Progenitor cell of endocrine pancreas (in vitro differentiated cells): Measurements from ENCODE around the gene GDPGP1. TPM values are rescaled to one million over a fixed set of nuclear protein-coding genes. Genes with fewer than 3 reads are reported as not detected.

Experiments
- DNase-seq: peaks from one replicate; pipeline ENCODE4 v3.0.0; 2021; ENCODE audit warnings: low spot score; ENCODE audit not compliant: unreplicated experiment
- H3K27ac Mint-ChIP-seq: 2 replicates; pipeline ENCODE4 v1.8.0; 2021; ENCODE audit warnings: mild to moderate bottlenecking, moderate library complexity, mixed read lengths
- H3K27me3 Mint-ChIP-seq: 2 replicates; pipeline ENCODE4 v1.8.0; 2021; ENCODE audit warnings: mixed read lengths
- H3K36me3 Mint-ChIP-seq: 2 replicates; pipeline ENCODE4 v1.8.0; 2022; ENCODE audit warnings: mixed read lengths; ENCODE audit not compliant: insufficient read depth
- H3K4me1 Mint-ChIP-seq: 2 replicates; pipeline ENCODE4 v1.8.0; 2021; ENCODE audit warnings: low read depth, mixed read lengths
- H3K4me3 Mint-ChIP-seq: 2 replicates; pipeline ENCODE4 v1.8.0; 2021; ENCODE audit warnings: low read depth, mild to moderate bottlenecking, moderate library complexity, mixed read lengths
- H3K9me3 Mint-ChIP-seq: 2 replicates; pipeline ENCODE4 v1.8.0; 2021; ENCODE audit warnings: low read depth, mixed read lengths
- total RNA-seq: library from RNA; stranded (reverse); gene quantifications from 2 replicates; pipeline ENCODE4 v1.2.1, GENCODE V29; 2021
- TF ChIP-seq, protein P1 (sequence below): fragments of 200-600 bp; sonication (generic); IDR thresholded peaks from one replicate; pipeline ENCODE4 v1.5.0; 2021; ENCODE audit warnings: antibody characterized with exemption, mild to moderate bottlenecking; ENCODE audit not compliant: unreplicated experiment

Gene GDPGP1
- total RNA-seq, 1 donor from 2014 or later = 7.8 TPM

DNA sequence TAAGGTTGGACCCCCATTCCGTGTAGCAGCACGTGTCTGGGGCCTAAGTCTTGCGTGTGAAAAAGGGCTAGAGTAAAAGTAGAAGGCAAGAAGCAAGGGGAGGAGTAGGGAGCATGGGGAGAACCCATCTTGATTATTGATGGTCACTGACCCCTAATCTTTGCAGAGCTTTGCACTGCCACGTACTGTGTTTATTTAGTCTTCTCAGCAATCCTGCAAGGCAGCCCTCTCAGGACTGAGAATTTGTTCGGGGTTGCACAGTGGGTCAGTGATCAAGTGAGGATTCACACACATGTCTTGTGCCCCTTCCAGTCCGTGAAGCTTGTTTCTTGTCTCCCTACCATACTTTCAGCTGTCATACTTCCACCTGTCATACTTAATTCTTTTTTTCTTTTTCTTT is 25.7 kb upstream of the GDPGP1 start:
- no peak for DNase-seq
- Mint-ChIP-seq H3K4me3 (no peak overlapping the region), H3K36me3 (no peaks in the 10 kb centered on the region), H3K9me3 (no peaks in the 10 kb centered on the region), H3K27ac (no peak overlapping the region), H3K4me1 (peaks cover 10% of the 10 kb centered on the region), H3K27me3 (no peaks in the 10 kb centered on the region)
- TF ChIP-seq, protein P1, sequence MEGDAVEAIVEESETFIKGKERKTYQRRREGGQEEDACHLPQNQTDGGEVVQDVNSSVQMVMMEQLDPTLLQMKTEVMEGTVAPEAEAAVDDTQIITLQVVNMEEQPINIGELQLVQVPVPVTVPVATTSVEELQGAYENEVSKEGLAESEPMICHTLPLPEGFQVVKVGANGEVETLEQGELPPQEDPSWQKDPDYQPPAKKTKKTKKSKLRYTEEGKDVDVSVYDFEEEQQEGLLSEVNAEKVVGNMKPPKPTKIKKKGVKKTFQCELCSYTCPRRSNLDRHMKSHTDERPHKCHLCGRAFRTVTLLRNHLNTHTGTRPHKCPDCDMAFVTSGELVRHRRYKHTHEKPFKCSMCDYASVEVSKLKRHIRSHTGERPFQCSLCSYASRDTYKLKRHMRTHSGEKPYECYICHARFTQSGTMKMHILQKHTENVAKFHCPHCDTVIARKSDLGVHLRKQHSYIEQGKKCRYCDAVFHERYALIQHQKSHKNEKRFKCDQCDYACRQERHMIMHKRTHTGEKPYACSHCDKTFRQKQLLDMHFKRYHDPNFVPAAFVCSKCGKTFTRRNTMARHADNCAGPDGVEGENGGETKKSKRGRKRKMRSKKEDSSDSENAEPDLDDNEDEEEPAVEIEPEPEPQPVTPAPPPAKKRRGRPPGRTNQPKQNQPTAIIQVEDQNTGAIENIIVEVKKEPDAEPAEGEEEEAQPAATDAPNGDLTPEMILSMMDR = no peak

DNA sequence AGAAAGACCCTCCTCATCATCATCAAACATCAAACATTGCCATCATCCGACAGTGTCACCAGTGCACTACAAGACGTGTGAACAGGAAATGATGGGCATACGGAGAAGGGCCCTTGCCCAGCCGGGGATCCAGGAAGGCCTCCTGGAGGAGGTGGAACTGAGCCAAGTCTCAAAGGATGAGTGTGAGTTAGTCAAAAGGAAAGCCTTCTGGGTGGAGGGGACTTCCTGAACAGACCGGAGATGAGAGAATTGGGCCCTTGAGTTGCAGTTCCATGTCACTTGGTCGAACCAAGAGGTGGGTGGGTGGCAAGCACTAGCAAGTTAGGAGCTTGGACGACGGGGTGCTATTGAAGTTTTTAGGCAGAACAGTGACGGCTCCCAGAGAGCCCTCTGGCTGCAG is 24.4 kb upstream of the GDPGP1 start:
- H3K4me1 Mint-ChIP-seq = peaks cover 13% of the 10 kb centered on the region
- H3K36me3 Mint-ChIP-seq = no peaks in the 10 kb centered on the region
- H3K4me3 Mint-ChIP-seq = no peak overlapping the region
- H3K27me3 Mint-ChIP-seq = no peaks in the 10 kb centered on the region
- no peak overlapping the region for H3K27ac Mint-ChIP-seq
- TF ChIP-seq, protein P1 = no peak
- DNase-seq = no peak
- H3K9me3 Mint-ChIP-seq = no peaks in the 10 kb centered on the region

DNA sequence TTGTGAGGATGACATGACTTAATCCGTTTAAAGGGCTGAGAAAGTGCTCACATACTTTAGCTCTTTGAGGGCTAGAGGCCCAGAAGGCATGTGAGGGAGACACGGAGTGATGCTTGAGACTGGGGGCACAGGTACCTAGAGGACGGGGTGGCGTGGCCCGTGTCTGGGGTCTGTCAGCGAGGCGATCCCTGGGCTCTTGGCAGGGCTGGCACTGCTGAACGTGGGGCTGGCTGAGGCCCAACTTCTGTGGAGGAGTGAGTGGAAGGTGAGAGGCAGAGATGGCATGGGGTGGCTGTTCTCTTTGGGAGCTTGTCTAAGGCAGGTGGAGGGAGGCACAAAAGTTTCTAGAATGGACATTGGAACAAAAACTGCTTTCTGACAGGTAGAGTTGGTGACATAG is 23.4 kb upstream of the GDPGP1 start:
- H3K27me3 Mint-ChIP-seq = no peaks in the 10 kb centered on the region
- peaks cover 13% of the 10 kb centered on the region for H3K4me1 Mint-ChIP-seq
- no peaks in the 10 kb centered on the region for H3K36me3 Mint-ChIP-seq
- DNase-seq = no peak
- H3K4me3 Mint-ChIP-seq = no peak overlapping the region
- H3K9me3 Mint-ChIP-seq = no peaks in the 10 kb centered on the region
- peak overlapping the region; percentile 69 for H3K27ac Mint-ChIP-seq
- TF ChIP-seq, protein P1 = no peak

DNA sequence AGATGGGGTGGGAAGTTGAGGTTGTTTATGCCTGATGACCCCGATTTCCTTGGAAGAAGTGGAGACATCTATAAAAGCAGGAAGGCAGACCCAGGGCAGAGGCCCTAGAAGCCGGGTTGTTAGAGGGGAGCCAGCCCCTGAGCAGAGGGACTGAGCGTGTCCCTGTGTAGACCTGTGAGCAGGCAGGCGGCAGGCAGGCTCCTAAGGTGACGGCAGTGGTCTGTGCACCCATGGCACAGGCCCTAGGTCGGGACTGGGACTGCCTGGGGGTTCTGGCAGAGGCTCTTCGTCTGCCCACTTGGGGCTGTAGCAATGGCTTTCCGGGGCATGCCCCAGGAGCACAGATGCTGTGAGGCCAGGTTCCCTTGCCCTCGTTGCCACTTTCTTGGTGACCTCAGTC is 23.0 kb upstream of the GDPGP1 start:
- peaks cover 13% of the 10 kb centered on the region for H3K4me1 Mint-ChIP-seq
- H3K4me3 Mint-ChIP-seq = no peak overlapping the region
- H3K27ac Mint-ChIP-seq = peak overlapping the region; percentile 69
- H3K36me3 Mint-ChIP-seq = no peaks in the 10 kb centered on the region
- TF ChIP-seq, protein P1 = no peak
- no peaks in the 10 kb centered on the region for H3K9me3 Mint-ChIP-seq
- no peaks in the 10 kb centered on the region for H3K27me3 Mint-ChIP-seq
- DNase-seq = no peak

DNA sequence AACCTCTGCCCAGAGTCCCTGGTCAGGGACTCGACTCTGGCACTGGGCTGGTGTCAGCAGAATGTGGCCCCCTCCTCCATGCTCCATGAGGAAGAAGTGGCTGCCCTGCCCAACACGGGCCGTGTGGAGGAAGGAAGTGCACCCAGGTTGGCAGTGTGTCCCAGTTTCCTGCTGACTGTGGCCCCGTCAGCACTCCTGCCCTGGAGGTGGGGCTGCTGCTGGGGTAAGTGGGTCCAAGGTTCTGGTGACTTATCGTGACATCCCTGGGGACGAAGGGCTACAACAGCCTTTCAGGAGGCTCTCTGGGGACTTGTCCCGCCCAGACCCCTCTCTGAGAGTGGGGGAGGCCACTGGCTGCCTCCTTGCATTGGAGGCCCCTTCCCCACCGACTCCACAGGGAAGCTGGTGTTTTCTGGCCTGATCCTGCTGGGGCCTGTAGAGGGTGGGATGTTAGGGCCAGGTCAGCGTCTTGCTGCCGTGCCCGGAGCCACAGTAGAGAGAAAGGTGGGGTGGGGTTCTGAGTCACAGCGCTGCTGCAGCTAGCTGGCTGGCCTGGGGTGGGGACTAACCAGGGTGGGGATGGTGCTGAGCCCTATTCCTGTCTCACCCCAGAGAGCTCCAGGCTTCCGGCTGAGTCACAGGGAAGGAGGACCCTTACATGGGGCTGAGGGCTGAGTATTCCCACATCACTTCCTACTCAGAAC is 22.4 kb upstream of the GDPGP1 start:
- H3K9me3 Mint-ChIP-seq = no peaks in the 10 kb centered on the region
- peaks cover 13% of the 10 kb centered on the region for H3K4me1 Mint-ChIP-seq
- H3K27me3 Mint-ChIP-seq = no peaks in the 10 kb centered on the region
- no peak overlapping the region for H3K4me3 Mint-ChIP-seq
- no peaks in the 10 kb centered on the region for H3K36me3 Mint-ChIP-seq
- no peak for DNase-seq
- TF ChIP-seq, protein P1 = no peak
- H3K27ac Mint-ChIP-seq = no peak overlapping the region
